ENCODE data around the gene MTOR. TPM values are rescaled to one million over a fixed set of nuclear protein-coding genes. Genes with fewer than 3 reads are reported as not detected.
"Not testable (repeated sequence)": the region's sequence is repeated elsewhere in the genome, so short reads cannot be mapped to it uniquely, and the experiment has no call there.

Gene MTOR
- total and polyA plus RNA-seq, 2 donors, result 25.2 to 31.3 TPM

DNA sequence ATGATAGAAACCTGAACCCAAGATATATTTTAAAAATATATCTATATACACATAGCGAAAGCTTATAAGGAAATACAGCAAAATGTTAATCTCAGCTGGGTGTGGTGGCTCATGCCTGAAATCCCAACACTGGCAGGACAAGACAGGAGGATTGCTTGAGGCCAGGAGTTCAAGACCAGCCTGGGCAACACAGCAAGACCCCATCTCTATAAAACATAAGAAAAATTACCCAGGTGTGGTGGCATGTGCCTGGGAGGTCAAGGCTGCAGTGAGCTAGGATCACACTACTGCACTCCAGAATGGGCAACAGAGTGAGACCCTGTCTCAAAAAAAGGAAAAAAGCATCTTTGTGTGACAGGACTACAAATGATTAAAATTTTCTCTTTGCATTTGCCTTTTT, 196.6 kb downstream of the MTOR start:
- no peak for DNase-seq (ENCODE audit: low read depth in 6 of 9, low spot score in 9 of 9)
- no peak overlapping the region for H3K4me3 ChIP-seq (ENCODE audit: low read length in 2 of 2)
- H3K27me3 ChIP-seq (ENCODE audit: control insufficient read depth in 2 of 2, insufficient read depth in 1 of 2, low read length in 1 of 2), result no peaks in the 10 kb centered on the region
- peaks cover 0 to 19% of the 10 kb centered on the region in 2 donors for H3K4me1 ChIP-seq (ENCODE audit: control insufficient read depth in 2 of 2, insufficient read depth in 2 of 2, low read length in 2 of 2)
- H3K36me3 ChIP-seq (ENCODE audit: control insufficient read depth in 2 of 2, insufficient read depth in 2 of 2, low read length in 1 of 2), result peaks cover 50 to 58% of the 10 kb centered on the region in 2 donors
- no peaks in the 10 kb centered on the region for H3K9me3 ChIP-seq (ENCODE audit: control insufficient read depth in 2 of 2, insufficient read depth in 1 of 2, low read length in 1 of 2)
- 99% methylated on average over 1 of the region's 1 CpG for WGBS
- H3K27ac ChIP-seq (ENCODE audit: low read depth in 1 of 2, low read length in 1 of 2), result no peak overlapping the region

DNA sequence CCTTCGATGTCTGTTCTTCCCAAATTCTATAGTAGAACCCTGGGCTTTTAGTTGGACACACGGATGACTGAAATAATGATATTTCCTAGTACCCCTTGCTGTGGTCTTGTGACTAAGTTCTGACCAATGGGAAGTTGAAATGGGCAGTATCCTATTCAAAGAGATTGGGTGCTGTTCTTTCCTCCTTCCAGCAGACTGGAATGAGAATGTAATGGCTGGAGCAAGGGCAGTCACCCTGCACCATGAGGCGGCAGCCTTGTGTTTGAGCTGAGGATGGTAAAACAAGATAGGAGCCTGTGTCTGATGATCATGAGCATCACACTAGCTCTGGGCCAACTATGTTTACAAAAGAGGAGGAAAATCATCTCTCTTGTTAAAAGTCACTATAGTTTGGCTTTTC, 197.4 kb downstream of the MTOR start:
- H3K36me3 ChIP-seq (ENCODE audit: control insufficient read depth in 2 of 2, insufficient read depth in 2 of 2, low read length in 1 of 2), result peaks cover 42 to 50% of the 10 kb centered on the region in 2 donors
- no peaks in the 10 kb centered on the region for H3K9me3 ChIP-seq (ENCODE audit: control insufficient read depth in 2 of 2, insufficient read depth in 1 of 2, low read length in 1 of 2)
- no peak overlapping the region for H3K4me3 ChIP-seq (ENCODE audit: low read length in 2 of 2)
- H3K27me3 ChIP-seq (ENCODE audit: control insufficient read depth in 2 of 2, insufficient read depth in 1 of 2, low read length in 1 of 2), result no peaks in the 10 kb centered on the region
- no peak overlapping the region for H3K27ac ChIP-seq (ENCODE audit: low read depth in 1 of 2, low read length in 1 of 2)
- over 99% methylated on average over 3 of the region's 3 CpGs for WGBS
- no peak for DNase-seq (ENCODE audit: low read depth in 6 of 9, low spot score in 9 of 9)
- peaks cover 0 to 23% of the 10 kb centered on the region in 2 donors for H3K4me1 ChIP-seq (ENCODE audit: control insufficient read depth in 2 of 2, insufficient read depth in 2 of 2, low read length in 2 of 2)

- WGBS, result 97% methylated on average over 18 of the region's 18 CpGs
- H3K4me1 ChIP-seq (ENCODE audit: control insufficient read depth in 2 of 2, insufficient read depth in 2 of 2, low read length in 2 of 2), result peaks cover 5 to 19% of the 10 kb centered on the region in 2 donors
- not testable (repeated sequence) for H3K9me3 ChIP-seq (ENCODE audit: control insufficient read depth in 2 of 2, insufficient read depth in 1 of 2, low read length in 1 of 2); H3K27me3 ChIP-seq (ENCODE audit: control insufficient read depth in 2 of 2, insufficient read depth in 1 of 2, low read length in 1 of 2); DNase-seq (ENCODE audit: low read depth in 6 of 9, low spot score in 9 of 9); H3K4me3 ChIP-seq (ENCODE audit: low read length in 2 of 2); H3K27ac ChIP-seq (ENCODE audit: low read depth in 1 of 2, low read length in 1 of 2)
- H3K36me3 ChIP-seq (ENCODE audit: control insufficient read depth in 2 of 2, insufficient read depth in 2 of 2, low read length in 1 of 2), result peaks cover 33 to 41% of the 10 kb centered on the region in 2 donors
These were observed 198.3 kb downstream of the MTOR start for GRCh38 chr1:11063937-11064537.

DNA sequence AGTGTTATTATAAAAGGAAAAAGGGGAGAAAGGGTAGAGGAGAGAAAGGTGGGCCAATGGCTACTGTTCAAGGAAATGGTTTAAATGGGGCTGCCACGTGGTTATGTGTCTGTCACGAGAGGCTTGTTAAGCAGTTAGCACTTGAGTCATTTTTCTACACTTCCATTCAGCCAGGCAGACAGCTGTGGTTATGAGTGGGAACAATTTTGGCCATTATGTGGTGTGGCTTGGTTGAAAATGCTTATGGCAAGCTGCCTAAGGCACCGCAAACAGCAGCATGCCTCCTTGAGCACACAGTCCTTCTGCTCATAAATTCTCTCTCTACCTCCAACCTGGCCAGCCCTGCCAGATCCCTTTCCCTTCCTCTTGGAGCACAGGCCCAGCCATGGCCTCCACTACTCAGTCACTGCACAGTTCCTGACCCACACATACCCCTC, 199.4 kb downstream of the MTOR start:
- 94% methylated on average over 3 of the region's 3 CpGs for WGBS
- DNase-seq (ENCODE audit: low read depth in 6 of 9, low spot score in 9 of 9), result no peak
- Histone ChIP-seq H3K9me3 (ENCODE audit: control insufficient read depth in 2 of 2, insufficient read depth in 1 of 2, low read length in 1 of 2) (no peaks in the 10 kb centered on the region), H3K27me3 (ENCODE audit: control insufficient read depth in 2 of 2, insufficient read depth in 1 of 2, low read length in 1 of 2) (no peaks in the 10 kb centered on the region), H3K4me1 (ENCODE audit: control insufficient read depth in 2 of 2, insufficient read depth in 2 of 2, low read length in 2 of 2) (peaks cover 11 to 25% of the 10 kb centered on the region in 2 donors), H3K4me3 (ENCODE audit: low read length in 2 of 2) (no peak overlapping the region), H3K36me3 (ENCODE audit: control insufficient read depth in 2 of 2, insufficient read depth in 2 of 2, low read length in 1 of 2) (peaks cover 23 to 30% of the 10 kb centered on the region in 2 donors), H3K27ac (ENCODE audit: low read depth in 1 of 2, low read length in 1 of 2) (no peak overlapping the region)

- Histone ChIP-seq H3K27ac (ENCODE audit: low read depth in 1 of 2, low read length in 1 of 2) (peak overlapping the region in 1 of 2 donors; percentile 42), H3K36me3 (ENCODE audit: control insufficient read depth in 2 of 2, insufficient read depth in 2 of 2, low read length in 1 of 2) (peaks cover 16 to 22% of the 10 kb centered on the region in 2 donors), H3K4me1 (ENCODE audit: control insufficient read depth in 2 of 2, insufficient read depth in 2 of 2, low read length in 2 of 2) (peaks cover 11 to 25% of the 10 kb centered on the region in 2 donors), H3K27me3 (ENCODE audit: control insufficient read depth in 2 of 2, insufficient read depth in 1 of 2, low read length in 1 of 2) (no peaks in the 10 kb centered on the region), H3K9me3 (ENCODE audit: control insufficient read depth in 2 of 2, insufficient read depth in 1 of 2, low read length in 1 of 2) (no peaks in the 10 kb centered on the region), H3K4me3 (ENCODE audit: low read length in 2 of 2) (no peak overlapping the region)
- WGBS, result 93% methylated on average over 5 of the region's 5 CpGs
- DNase-seq (ENCODE audit: low read depth in 6 of 9, low spot score in 9 of 9), result no peak
These were observed 200.5 kb downstream of the MTOR start for GRCh38 chr1:11061652-11062365.

DNA sequence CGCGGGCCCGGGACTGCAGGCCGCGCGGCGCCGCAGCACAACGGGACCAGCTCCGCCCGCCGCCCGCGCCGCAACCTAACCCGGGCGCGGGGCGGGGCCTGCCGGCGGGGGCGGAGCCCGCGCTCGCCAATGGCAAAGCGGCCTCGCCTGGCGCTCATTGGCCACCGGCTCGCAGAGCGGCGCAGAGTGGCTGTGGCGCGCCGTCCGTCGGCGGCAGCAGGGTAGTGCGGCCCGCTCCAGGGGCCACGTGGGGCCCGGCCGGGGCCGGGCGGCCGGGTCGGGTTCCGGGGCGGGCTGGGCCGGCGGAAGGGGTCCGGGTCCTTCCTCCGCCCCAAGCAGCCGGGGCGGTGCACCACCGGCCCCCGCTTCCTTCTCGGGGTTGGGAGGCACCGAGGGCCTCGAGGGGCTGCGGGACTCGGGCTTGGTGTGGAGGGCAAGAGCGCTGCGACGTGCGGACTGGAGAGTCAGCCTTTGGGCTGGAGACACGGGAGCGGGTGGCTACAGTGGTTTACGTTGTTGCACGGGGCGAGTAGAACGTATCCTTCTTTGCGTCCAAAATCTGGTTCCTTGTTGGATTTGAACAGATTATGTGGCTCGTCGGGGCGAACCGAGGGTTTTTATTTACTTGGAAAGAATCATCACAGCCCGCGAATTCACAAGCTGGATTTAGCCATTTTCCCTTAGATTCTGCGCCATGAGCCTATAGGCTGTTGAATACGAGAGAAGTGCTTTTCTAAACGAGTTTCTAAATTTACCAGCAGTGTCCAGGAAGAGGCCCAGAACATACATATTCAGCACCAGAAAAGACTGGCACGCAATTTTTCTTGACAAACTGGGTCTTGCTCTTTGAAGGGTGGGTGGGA, 202.2 kb downstream of the MTOR start, which contains the start of gene SRM:
Gene SRM (minus strand): TSS at position 51 of the 863 bp plus-strand sequence. CDS start 75 bp downstream, outside the sequence.
- H3K9me3 ChIP-seq (ENCODE audit: control insufficient read depth in 2 of 2, insufficient read depth in 1 of 2, low read length in 1 of 2), result no peaks in the 10 kb centered on the region
- H3K27me3 ChIP-seq (ENCODE audit: control insufficient read depth in 2 of 2, insufficient read depth in 1 of 2, low read length in 1 of 2), result no peaks in the 10 kb centered on the region
- H3K36me3 ChIP-seq (ENCODE audit: control insufficient read depth in 2 of 2, insufficient read depth in 2 of 2, low read length in 1 of 2), result peaks cover 16 to 19% of the 10 kb centered on the region in 2 donors
- peak within 1 kb of the TSS; percentile 20 to 46 for H3K27ac ChIP-seq (ENCODE audit: low read depth in 1 of 2, low read length in 1 of 2)
- under 1% methylated on average over 83 of the region's 83 CpGs for WGBS
- H3K4me1 ChIP-seq (ENCODE audit: control insufficient read depth in 2 of 2, insufficient read depth in 2 of 2, low read length in 2 of 2), result peaks cover 11 to 25% of the 10 kb centered on the region in 2 donors
- DNase-seq (ENCODE audit: low read depth in 6 of 9, low spot score in 9 of 9), result peak; percentile 54 to 92 (median 80)
- peak within 1 kb of the TSS; percentile 75 to 76 for H3K4me3 ChIP-seq (ENCODE audit: low read length in 2 of 2)

- Histone ChIP-seq H3K36me3 (ENCODE audit: control insufficient read depth in 2 of 2, insufficient read depth in 2 of 2, low read length in 1 of 2) (peaks cover 16 to 17% of the 10 kb centered on the region in 2 donors), H3K9me3 (ENCODE audit: control insufficient read depth in 2 of 2, insufficient read depth in 1 of 2, low read length in 1 of 2) (no peaks in the 10 kb centered on the region), H3K4me3 (ENCODE audit: low read length in 2 of 2) (peak overlapping the region; percentile 64 to 76), H3K27me3 (ENCODE audit: control insufficient read depth in 2 of 2, insufficient read depth in 1 of 2, low read length in 1 of 2) (no peaks in the 10 kb centered on the region), H3K4me1 (ENCODE audit: control insufficient read depth in 2 of 2, insufficient read depth in 2 of 2, low read length in 2 of 2) (peaks cover 11 to 25% of the 10 kb centered on the region in 2 donors), H3K27ac (ENCODE audit: low read depth in 1 of 2, low read length in 1 of 2) (peak overlapping the region in 1 of 2 donors; percentile 31)
- WGBS, result 5% methylated on average over 72 of the region's 72 CpGs
- DNase-seq (ENCODE audit: low read depth in 6 of 9, low spot score in 9 of 9), result peak in 2 of 9 donors; percentile 9 to 26
These were observed 203.0 kb downstream of the MTOR start for GRCh38 chr1:11059155-11059967.

GRCh38 chr1:11058595-11059154, 203.7 kb downstream of the MTOR start:
- H3K9me3 ChIP-seq (ENCODE audit: control insufficient read depth in 2 of 2, insufficient read depth in 1 of 2, low read length in 1 of 2), result no peaks in the 10 kb centered on the region
- no peaks in the 10 kb centered on the region for H3K27me3 ChIP-seq (ENCODE audit: control insufficient read depth in 2 of 2, insufficient read depth in 1 of 2, low read length in 1 of 2)
- H3K4me1 ChIP-seq (ENCODE audit: control insufficient read depth in 2 of 2, insufficient read depth in 2 of 2, low read length in 2 of 2), result peaks cover 11 to 25% of the 10 kb centered on the region in 2 donors
- peak overlapping the region; percentile 64 to 76 for H3K4me3 ChIP-seq (ENCODE audit: low read length in 2 of 2)
- DNase-seq (ENCODE audit: low read depth in 6 of 9, low spot score in 9 of 9), result no peak
- WGBS, result 82% methylated on average over 28 of the region's 28 CpGs
- H3K27ac ChIP-seq (ENCODE audit: low read depth in 1 of 2, low read length in 1 of 2), result no peak overlapping the region
- H3K36me3 ChIP-seq (ENCODE audit: control insufficient read depth in 2 of 2, insufficient read depth in 2 of 2, low read length in 1 of 2), result peaks cover 19 to 20% of the 10 kb centered on the region in 2 donors

Data from thymus (tissue), 11 donors.